Upper lobe of left lung (tissue), 6 donors: ENCODE data around the gene PRKCA. TPM values are rescaled to one million over a fixed set of nuclear protein-coding genes. Genes with fewer than 3 reads are reported as not detected.

Source experiments
- ATAC-seq, 2 donors: fragments of 200-7000 bp; cut with Tn5 transposase; one replicate each; pipeline ENCODE4 v1.9.1; 2022; ENCODE audit warnings: mild to moderate bottlenecking in 2 of 2, moderate library complexity in 2 of 2; ENCODE audit not compliant: low FRiP score in 2 of 2
- DNase-seq, 2 donors: peaks; one replicate each; pipeline ENCODE4 v3.0.0-alpha.2; 2019 to 2020
- H3K27ac ChIP-seq, 4 donors: fragments of 200-600 bp; sonication (generic); one replicate each; pipeline ENCODE4 v1.5.1; 2016 to 2019
- H3K27me3 ChIP-seq, 4 donors: fragments of 200-600 bp; sonication (generic); one replicate each; pipeline ENCODE4 v1.5.1; 2017 to 2019
- H3K36me3 ChIP-seq, 4 donors: fragments of 200-600 bp; sonication (generic); one replicate each; pipeline ENCODE4 v1.5.1; 2016 to 2019
- H3K4me1 ChIP-seq, 4 donors: fragments of 200-600 bp; sonication (generic); one replicate each; pipeline ENCODE4 v1.5.1; 2018 to 2019
- H3K4me3 ChIP-seq, 4 donors: fragments of 200-600 bp; sonication (generic); one replicate each; pipeline ENCODE4 v1.5.1; 2017 to 2019; ENCODE audit warnings: mild to moderate bottlenecking in 2 of 4, moderate library complexity in 1 of 4
- H3K9me3 ChIP-seq, 4 donors: fragments of 200-600 bp; sonication (generic); one replicate each; pipeline ENCODE4 v1.5.1; 2018 to 2019
- CTCF ChIP-seq, 6 experiments: fragments of 450-650 bp in 4 of 6; fragments of 200-600 bp in 2 of 6; sonication (generic) in 2 of 6; IDR thresholded peaks; one replicate each; pipeline ENCODE4 v1.5.1; 2016 to 2019; ENCODE audit warnings: antibody characterized with exemption in 6 of 6
- EP300 ChIP-seq, 4 donors: sonication (generic); formaldehyde crosslinking; IDR thresholded peaks; one replicate each; pipeline ENCODE4 v1.5.1; 2017; ENCODE audit warnings: antibody characterized with exemption in 4 of 4, control low read depth in 2 of 4
- POLR2A ChIP-seq, 4 donors: fragments of 450-650 bp; IDR thresholded peaks; one replicate each; pipeline ENCODE4 v1.5.1; 2016 to 2017; ENCODE audit warnings: antibody characterized with exemption in 4 of 4, mild to moderate bottlenecking in 2 of 4
- POLR2AphosphoS5 ChIP-seq, 2 donors: sonication (generic); formaldehyde crosslinking; IDR thresholded peaks; one replicate each; pipeline ENCODE4 v1.5.1; 2017; ENCODE audit warnings: antibody characterized with exemption in 2 of 2
- WGBS, 2 donors: methylation state at CpG; one replicate each; pipeline ENCODE4 v1.1.5; 2017 to 2018; 5-methylcytosine and 5-hydroxymethylcytosine counted together
- total RNA-seq, 6 donors: library from RNA; depleted of rRNA in 4 of 6; stranded (reverse); fragments of >200 nt in 4 of 6; gene quantifications; one replicate each; pipeline versions ENCODE4 v1.1.0 to v1.2.1, GENCODE V29; 2016 to 2021
- donor health status: DM: no; HTN: no; CAD: no; lungs with moderate emphysema.
- donor health status: DM: no; HTN: yes; CAD: no; lungs with severe emphysema.

The PRKCA gene
- total RNA-seq, 6 donors from 2014 or later = 10.9 to 29.3 (median 18.0) TPM

GRCh38 chr17:66507103-66507923 lies 204.9 kb downstream of the PRKCA start:
- Histone ChIP-seq H3K36me3 (no peaks in the 10 kb centered on the region), H3K9me3 (no peaks in the 10 kb centered on the region), H3K4me1 (peaks cover 7 to 22% (median 12%) of the 10 kb centered on the region in 4 donors), H3K27me3 (no peaks in the 10 kb centered on the region), H3K4me3 (no peak overlapping the region), H3K27ac (peak overlapping the region in 1 of 4 donors; percentile 21)
- peak in 1 of 2 donors; percentile 60 for DNase-seq
- 55 to 61% methylated on average over 7 of the region's 7 CpGs for WGBS, 2 donors
- TF ChIP-seq POLR2A (IDR thresholded peaks at IDR 0.05) (no peak), CTCF (IDR thresholded peaks at IDR 0.05) (no peak), EP300 (IDR thresholded peaks at IDR 0.05) (peak in 2 of 4 donors; percentile 24 to 43), POLR2AphosphoS5 (IDR thresholded peaks at IDR 0.05) (peak in 1 of 2 donors; percentile 32)
- peak in 1 of 2 donors; percentile 60 for ATAC-seq

GRCh38 chr17:66507982-66508760 lies 205.8 kb downstream of the PRKCA start:
- ATAC-seq (no peak), DNase-seq (no peak)
- no peak for TF ChIP-seq POLR2A (IDR thresholded peaks at IDR 0.05)
- TF ChIP-seq EP300 (IDR thresholded peaks at IDR 0.05) = no peak
- no peak for TF ChIP-seq POLR2AphosphoS5 (IDR thresholded peaks at IDR 0.05)
- no peak for TF ChIP-seq CTCF (IDR thresholded peaks at IDR 0.05)
- no peaks in the 10 kb centered on the region for H3K36me3 ChIP-seq
- H3K9me3 ChIP-seq = no peaks in the 10 kb centered on the region
- peaks cover 7 to 22% (median 12%) of the 10 kb centered on the region in 4 donors for H3K4me1 ChIP-seq
- no peak overlapping the region for H3K4me3 ChIP-seq
- H3K27me3 ChIP-seq = no peaks in the 10 kb centered on the region
- H3K27ac ChIP-seq = no peak overlapping the region
- WGBS, 2 donors = 84 to 88% methylated on average over 10 of the region's 10 CpGs

GRCh38 chr17:66508896-66509844 lies 206.8 kb downstream of the PRKCA start:
- Histone ChIP-seq H3K27me3 (no peaks in the 10 kb centered on the region), H3K4me3 (no peak overlapping the region), H3K36me3 (no peaks in the 10 kb centered on the region), H3K27ac (no peak overlapping the region), H3K9me3 (no peaks in the 10 kb centered on the region), H3K4me1 (peaks cover 7 to 22% (median 10%) of the 10 kb centered on the region in 4 donors)
- TF ChIP-seq CTCF (IDR thresholded peaks at IDR 0.05) (no peak), EP300 (IDR thresholded peaks at IDR 0.05) (peak in 1 of 4 donors; percentile 28), POLR2AphosphoS5 (IDR thresholded peaks at IDR 0.05) (no peak), POLR2A (IDR thresholded peaks at IDR 0.05) (no peak)
- peak in 1 of 2 donors; percentile 72 for DNase-seq
- peak; percentile 80 for ATAC-seq
- whole genome bisulfite sequencing, 2 donors = 53 to 62% methylated on average over 8 of the region's 8 CpGs

GRCh38 chr17:66509926-66510325 lies 207.5 kb downstream of the PRKCA start:
- 72 to 75% methylated on average over 3 of the region's 3 CpGs for WGBS, 2 donors
- no peak for TF ChIP-seq CTCF (IDR thresholded peaks at IDR 0.05)
- no peak for TF ChIP-seq POLR2A (IDR thresholded peaks at IDR 0.05)
- no peak for TF ChIP-seq EP300 (IDR thresholded peaks at IDR 0.05)
- ATAC-seq = no peak
- no peaks in the 10 kb centered on the region for H3K36me3 ChIP-seq
- peaks cover 7 to 22% (median 10%) of the 10 kb centered on the region in 4 donors for H3K4me1 ChIP-seq
- no peak for DNase-seq
- H3K27ac ChIP-seq = no peak overlapping the region
- H3K9me3 ChIP-seq = no peaks in the 10 kb centered on the region
- H3K4me3 ChIP-seq = no peak overlapping the region
- no peaks in the 10 kb centered on the region for H3K27me3 ChIP-seq
